Pancreas (tissue), 10 donors: ENCODE measurements around the gene RANBP2. TPM values are rescaled to one million over a fixed set of nuclear protein-coding genes. Genes with fewer than 3 reads are reported as not detected.

Experiments used
- ATAC-seq, 4 donors: fragments of 200-7000 bp; cut with Tn5 transposase; one replicate each; pipeline versions ENCODE4 v1.8.0 to v1.9.1; 2020; ENCODE audit warnings: mild to moderate bottlenecking in 4 of 4, moderate library complexity in 4 of 4
- DNase-seq, 6 donors: peaks; one replicate each; pipeline ENCODE4 v3.0.0-alpha.2; 2020
- FAIRE-seq: peaks from 2 replicates; lab custom pipeline; 2012; peaks lifted over from hg19 to GRCh38; lab: Jason Lieb, UNC
- H3K27ac ChIP-seq, 4 donors: fragments of 200-600 bp; sonication (generic); 1 replicate in 3 of 4; 2 replicates in 1 of 4; pipeline versions ENCODE4 v1.5.0 to v1.8.0; 2020
- H3K27me3 ChIP-seq, 4 donors: fragments of 200-600 bp; one replicate each; pipeline ENCODE4 v1.8.0; 2021
- H3K36me3 ChIP-seq, 3 donors: fragments of 200-600 bp; sonication (generic) in 1 of 3; one replicate each; pipeline versions ENCODE4 v1.5.0 to v1.8.0; 2020 to 2021
- H3K4me1 ChIP-seq, 3 donors: fragments of 200-600 bp; one replicate each; pipeline ENCODE4 v1.8.0; 2021
- H3K4me3 ChIP-seq, 4 donors: fragments of 200-600 bp; sonication (generic) in 2 of 4; one replicate each; pipeline versions ENCODE4 v1.5.0 to v1.8.0; 2020 to 2021
- H3K9me3 ChIP-seq, 4 donors: fragments of 200-600 bp; one replicate each; pipeline ENCODE4 v1.8.0; 2021
- CTCF ChIP-seq, 4 donors: fragments of 200-600 bp; sonication (generic) in 3 of 4; IDR thresholded peaks; one replicate each; pipeline versions ENCODE4 v1.5.0 to v1.8.0; 2021; ENCODE audit warnings: antibody characterized with exemption in 4 of 4
- WGBS, 2 donors: extraction: QIAGEN DNeasy Blood & Tissue Kit; methylation state at CpG; one replicate each; pipeline ENCODE4 v1.1.7; 2013; 5-methylcytosine and 5-hydroxymethylcytosine counted together
- intact Hi-C, 3 donors: fragments of 100-400 bp; cut with DNase I; formaldehyde crosslinking; loops; one replicate each; pipeline versions ENCODE4 v1.11.1 to v1.14.2; 2022
- polyA plus RNA-seq, 2 donors: library from polyadenylated mRNA; stranded (reverse); fragments of 200-250 nt; gene quantifications; one replicate each; pipeline ENCODE4 v1.2.3, GENCODE V29; 2013
- total RNA-seq, 6 donors: library from RNA; stranded (reverse); fragmentation: NEBNext Ultra II Directional in 4 of 6; extraction: Animal tissue kit (Norgen Biotek cat#: 25700) in 4 of 6; gene quantifications; one replicate each; pipeline versions ENCODE4 v1.2.1 to v1.2.4, GENCODE V29; 2021 to 2023
- donor health status: healthy with polysubstance abuse.
- donor health status: DM: no; HTN: no; CAD: no; lungs with moderate emphysema.
- donor health status: DM: no; HTN: no; CAD: no.
- donor health status: control.
- donor health status: control.
- donor health status: Bipolar disorder and iron deficiency.
- donor health status: DM: yes; HTN: yes; CAD: no.
- donor health status: DM: no; HTN: no; CAD: no.
- donor health status: DM: no; HTN: no; CAD: no.
- donor health status: DM: yes; HTN: yes; CAD: no.

Gene RANBP2
- total and polyA plus RNA-seq, 8 donors, result 8.4 to 53.5 (median 38.1) TPM

GRCh38 chr2:108786354-108787215, 67.3 kb downstream of the RANBP2 start, which contains the start of gene CCDC138:
Gene CCDC138, plus strand, starts transcription at chr2:108786771. Its CDS starts 52 bp downstream, at chr2:108786823.
- Histone ChIP-seq H3K27me3 (no peaks in the 10 kb centered on the region), H3K9me3 (no peaks in the 10 kb centered on the region), H3K4me3 (peak within 1 kb of the TSS; percentile 70 to 93 (median 74)), H3K27ac (peak within 1 kb of the TSS; percentile 15 to 76 (median 68)), H3K4me1 (no peaks in the 10 kb centered on the region), H3K36me3 (peaks cover 8 to 21% (median 14%) of the 10 kb centered on the region in 3 donors)
- ATAC-seq (peak; percentile 99 to 100 (median 99)), DNase-seq (peak; percentile 82 to 94 (median 88)), FAIRE-seq (no peak)
- intact Hi-C loops, result no loop called here
- TF ChIP-seq CTCF (IDR thresholded peaks at IDR 0.05), result no peak
- 1% methylated on average over 77 to 78 of the region's 78 CpGs for WGBS, 2 donors

- DNase-seq (no peak), FAIRE-seq (no peak), ATAC-seq (no peak)
- Histone ChIP-seq H3K27me3 (no peaks in the 10 kb centered on the region), H3K9me3 (no peaks in the 10 kb centered on the region), H3K4me1 (no peaks in the 10 kb centered on the region), H3K36me3 (peaks cover 8 to 21% (median 13%) of the 10 kb centered on the region in 3 donors), H3K4me3 (peak overlapping the region; percentile 70 to 93 (median 74)), H3K27ac (peak overlapping the region in 1 of 4 donors; percentile 76)
- WGBS, 2 donors, result 1 to 3% methylated on average over 6 of the region's 6 CpGs
- TF ChIP-seq CTCF (IDR thresholded peaks at IDR 0.05), result no peak
- intact Hi-C loops, result no loop called here
Observed at GRCh38 chr2:108787216-108787541, 67.9 kb downstream of the RANBP2 start.

- Histone ChIP-seq H3K27ac (no peak overlapping the region), H3K27me3 (no peaks in the 10 kb centered on the region), H3K4me1 (no peaks in the 10 kb centered on the region), H3K36me3 (no peaks in the 10 kb centered on the region), H3K9me3 (no peaks in the 10 kb centered on the region), H3K4me3 (no peak overlapping the region)
- ATAC-seq (no peak), FAIRE-seq (no peak), DNase-seq (no peak)
- 91 to 95% methylated on average over 7 of the region's 7 CpGs for WGBS, 2 donors
- no peak for TF ChIP-seq CTCF (IDR thresholded peaks at IDR 0.05)
- intact Hi-C loops, result no loop called here
Observed at GRCh38 chr2:108803045-108803736, 83.9 kb downstream of the RANBP2 start.

GRCh38 chr2:108805032-108805431, 85.8 kb downstream of the RANBP2 start:
- Histone ChIP-seq H3K36me3 (no peaks in the 10 kb centered on the region), H3K9me3 (peaks cover 0 to 2% (median 0%) of the 10 kb centered on the region in 4 donors), H3K27me3 (no peaks in the 10 kb centered on the region), H3K4me3 (no peak overlapping the region), H3K27ac (no peak overlapping the region), H3K4me1 (no peaks in the 10 kb centered on the region)
- no peak for TF ChIP-seq CTCF (IDR thresholded peaks at IDR 0.05)
- no peak for DNase-seq
- ATAC-seq, result no peak
- intact Hi-C loops, result no loop called here
- 32 to 41% methylated on average over 1 of the region's 1 CpG for WGBS, 2 donors
- FAIRE-seq, result no peak
